HepG2 (cell line): ENCODE measurements around the gene PRDX5. TPM values are rescaled to one million over a fixed set of nuclear protein-coding genes. Genes with fewer than 3 reads are reported as not detected.
A peak's percentile ranks its signal among the peaks of the same experiment; 100 is the strongest.

Source experiments
- ARHGAP35 ChIP-seq: sonication (generic); formaldehyde crosslinking; IDR thresholded peaks from 2 replicates; pipeline ENCODE4 v1.9.0; 2022; ENCODE audit warnings: mild to moderate bottlenecking, inconsistent platforms, moderate library complexity, missing genetic modification reagents, borderline replicate concordance
- ASH2L ChIP-seq: fragments of 300-600, 200-600 bp; sonication (generic); IDR thresholded peaks from 2 replicates; pipeline ENCODE4 v1.7.0; 2017; ENCODE audit warnings: low read depth, mild to moderate bottlenecking, moderate library complexity, mixed read lengths, low read length; ENCODE audit not compliant: insufficient read length
- DNMT3B ChIP-seq: conservative IDR thresholded peaks from 2 replicates; pipeline ENCODE4 v1.6.1; 2016; ENCODE audit warnings: missing biosample characterization, control low read depth
- HBP1 ChIP-seq: IDR thresholded peaks from 2 replicates; pipeline ENCODE4 v1.6.1; 2016; ENCODE audit warnings: low read depth, control low read depth
- HDAC2 ChIP-seq: sonication (generic); formaldehyde crosslinking; IDR thresholded peaks from 2 replicates; pipeline ENCODE4 v1.4.0; 2020; ENCODE audit warnings: missing genetic modification reagents
- HES4 ChIP-seq: sonication (generic); formaldehyde crosslinking; IDR thresholded peaks from 2 replicates; pipeline ENCODE4 v1.9.0; 2021; ENCODE audit warnings: mild to moderate bottlenecking, missing genetic modification reagents, borderline replicate concordance
- HNF1A ChIP-seq, 2 experiments: sonication (generic) in 1 of 2; formaldehyde crosslinking in 1 of 2; IDR thresholded peaks; 2 replicates each; pipeline versions ENCODE4 v1.4.0 to v1.6.1; 2016 to 2020; ENCODE audit warnings: borderline replicate concordance in 1 of 2, low read depth in 1 of 2, mild to moderate bottlenecking in 1 of 2, missing genetic modification reagents in 1 of 2
- HNF4A ChIP-seq: sonication (generic); formaldehyde crosslinking; IDR thresholded peaks from 2 replicates; pipeline ENCODE4 v1.4.0; 2020; ENCODE audit warnings: missing genetic modification reagents
- MTA1 ChIP-seq: sonication (generic); formaldehyde crosslinking; IDR thresholded peaks from 2 replicates; pipeline ENCODE4 v1.4.0; 2020; ENCODE audit warnings: missing genetic modification reagents, mild to moderate bottlenecking, borderline replicate concordance
- MYC ChIP-seq: sonication (generic); formaldehyde crosslinking; IDR thresholded peaks from 2 replicates; pipeline ENCODE4 v1.9.0; 2021; ENCODE audit warnings: missing genetic modification reagents, borderline replicate concordance
- PRMT3 ChIP-seq: sonication (generic); formaldehyde crosslinking; IDR thresholded peaks from 2 replicates; pipeline ENCODE4 v1.8.1; 2022; ENCODE audit warnings: low read depth, mild to moderate bottlenecking, moderate library complexity, missing genetic modification reagents, borderline replicate concordance
- PRPF4 ChIP-seq: fragments of 200-400 bp; formaldehyde crosslinking; IDR thresholded peaks from 2 replicates; pipeline ENCODE4 v1.6.1; 2016; ENCODE audit warnings: low read length, low read depth; ENCODE audit not compliant: poor library complexity, severe bottlenecking
- SAFB2 ChIP-seq: sonication (generic); formaldehyde crosslinking; IDR thresholded peaks from 2 replicates; pipeline ENCODE4 v1.5.1; 2020; ENCODE audit warnings: missing genetic modification reagents, low read depth, mild to moderate bottlenecking, borderline replicate concordance
- SMAD1 ChIP-seq: sonication (generic); formaldehyde crosslinking; IDR thresholded peaks from 2 replicates; pipeline ENCODE4 v1.4.0; 2020; ENCODE audit warnings: missing genetic modification reagents, low read depth, mild to moderate bottlenecking, borderline replicate concordance
- SRSF4 ChIP-seq: fragments of 200-400 bp; formaldehyde crosslinking; IDR thresholded peaks from one replicate; pipeline ENCODE4 v1.6.1; 2018; ENCODE audit warnings: mild to moderate bottlenecking, low read depth, low read length, moderate library complexity; ENCODE audit not compliant: poor library complexity, severe bottlenecking
- ZFP90 ChIP-seq: sonication (generic); formaldehyde crosslinking; IDR thresholded peaks from 2 replicates; pipeline ENCODE4 v1.8.0; 2022; ENCODE audit warnings: missing genetic modification reagents, mild to moderate bottlenecking, inconsistent platforms, borderline replicate concordance
- ZNF274 ChIP-seq: sonication (generic); formaldehyde crosslinking; IDR thresholded peaks from 2 replicates; pipeline ENCODE4 v1.5.1; 2020; ENCODE audit warnings: mild to moderate bottlenecking, missing genetic modification reagents
- ZNF672 ChIP-seq: sonication (generic); formaldehyde crosslinking; IDR thresholded peaks from 2 replicates; pipeline ENCODE4 v1.8.1; 2022; ENCODE audit warnings: missing genetic modification reagents
- ZSCAN29 ChIP-seq: sonication (generic); formaldehyde crosslinking; conservative IDR thresholded peaks from 2 replicates; pipeline ENCODE4 v1.4.0; 2020; ENCODE audit warnings: mild to moderate bottlenecking, missing genetic modification reagents
- polyA plus RNA-seq, 8 experiments: library from polyadenylated mRNA; depleted of rRNA in 3 of 8; stranded (reverse) in 7 of 8; unstranded in 1 of 8; fragments of >200 nt; fragmentation: Illumina TruSeq in 4 of 8; extraction: Trizol in 4 of 8; gene quantifications; 2 replicates each; pipeline versions ENCODE4 v1.2.1 to v1.2.3, GENCODE V29; 2011 to 2016; ENCODE audit warnings: low read depth in 4 of 8, missing spikeins in 1 of 8, mixed read lengths in 1 of 8; ENCODE audit not compliant: insufficient read depth in 1 of 8
- total RNA-seq, 5 experiments: library from RNA; depleted of rRNA; stranded (reverse); fragments of >200 nt; fragmentation: Illumina TruSeq; extraction: Trizol; gene quantifications; 2 replicates each; pipeline ENCODE4 v1.2.3, GENCODE V29; 2016; ENCODE audit warnings: low read depth in 1 of 5
- TF ChIP-seq, protein P1 (sequence below): sonication (generic); formaldehyde crosslinking; IDR thresholded peaks from 2 replicates; pipeline ENCODE4; 2020; ENCODE audit warnings: missing genetic modification reagents, mild to moderate bottlenecking, borderline replicate concordance

Gene PRDX5
- total and polyA plus RNA-seq, 2 of the 13 experiments (the other 11 are each of a cell fraction or from before 2014, with no cell fraction given) = 215 to 311 TPM

GRCh38 chr11:64269540-64270220 lies 48.2 kb upstream of the PRDX5 start (continued):
- TF ChIP-seq SMAD1 (CRISPR knock-in tag) = no peak
- TF ChIP-seq PRMT3 = no peak
- no peak; the same call in 1 of the 2 replicates for TF ChIP-seq SAFB2 (CRISPR knock-in tag)
- peak; percentile 38; the same call in 1 of the 2 replicates for TF ChIP-seq HNF1A (IDR thresholded peaks at IDR 0.05; ENCODE audit: low read depth)
- no peak; the same call in 1 of the 2 replicates for TF ChIP-seq HNF1A (CRISPR knock-in tag; IDR thresholded peaks at IDR 0.05; ENCODE audit: borderline replicate concordance)
- TF ChIP-seq HDAC2 (CRISPR knock-in tag) = peak; percentile 64
- TF ChIP-seq ZNF672 = no peak
- no peak for TF ChIP-seq PRPF4
- no peak for TF ChIP-seq HES4 (CRISPR knock-in tag)
- no peak for TF ChIP-seq MTA1 (CRISPR knock-in tag)
- no peak for TF ChIP-seq ZSCAN29 (CRISPR knock-in tag)
- TF ChIP-seq MYC (CRISPR knock-in tag) = no peak; the same call in 1 of the 2 replicates
- no peak for TF ChIP-seq ZFP90 (CRISPR knock-in tag)
- no peak; the same call in 1 of the 2 replicates for TF ChIP-seq HBP1 (CRISPR knock-in tag)
- TF ChIP-seq, protein P1, sequence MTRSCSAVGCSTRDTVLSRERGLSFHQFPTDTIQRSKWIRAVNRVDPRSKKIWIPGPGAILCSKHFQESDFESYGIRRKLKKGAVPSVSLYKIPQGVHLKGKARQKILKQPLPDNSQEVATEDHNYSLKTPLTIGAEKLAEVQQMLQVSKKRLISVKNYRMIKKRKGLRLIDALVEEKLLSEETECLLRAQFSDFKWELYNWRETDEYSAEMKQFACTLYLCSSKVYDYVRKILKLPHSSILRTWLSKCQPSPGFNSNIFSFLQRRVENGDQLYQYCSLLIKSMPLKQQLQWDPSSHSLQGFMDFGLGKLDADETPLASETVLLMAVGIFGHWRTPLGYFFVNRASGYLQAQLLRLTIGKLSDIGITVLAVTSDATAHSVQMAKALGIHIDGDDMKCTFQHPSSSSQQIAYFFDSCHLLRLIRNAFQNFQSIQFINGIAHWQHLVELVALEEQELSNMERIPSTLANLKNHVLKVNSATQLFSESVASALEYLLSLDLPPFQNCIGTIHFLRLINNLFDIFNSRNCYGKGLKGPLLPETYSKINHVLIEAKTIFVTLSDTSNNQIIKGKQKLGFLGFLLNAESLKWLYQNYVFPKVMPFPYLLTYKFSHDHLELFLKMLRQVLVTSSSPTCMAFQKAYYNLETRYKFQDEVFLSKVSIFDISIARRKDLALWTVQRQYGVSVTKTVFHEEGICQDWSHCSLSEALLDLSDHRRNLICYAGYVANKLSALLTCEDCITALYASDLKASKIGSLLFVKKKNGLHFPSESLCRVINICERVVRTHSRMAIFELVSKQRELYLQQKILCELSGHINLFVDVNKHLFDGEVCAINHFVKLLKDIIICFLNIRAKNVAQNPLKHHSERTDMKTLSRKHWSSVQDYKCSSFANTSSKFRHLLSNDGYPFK (CRISPR knock-in tag) = peak; percentile 93
- no peak for TF ChIP-seq SRSF4
- 0 out of 2 replicates have a peak, but pooled peaks have one; percentile 16 for TF ChIP-seq DNMT3B (CRISPR knock-in tag)
- no peak for TF ChIP-seq ZNF274
- TF ChIP-seq HNF4A (CRISPR knock-in tag) = peak; percentile 82; the same call in 1 of the 2 replicates
- TF ChIP-seq ASH2L = peak; percentile 63
- TF ChIP-seq ARHGAP35 (CRISPR knock-in tag) = 0 out of 2 replicates have a peak, but pooled peaks have one; percentile 29
